Stimulated activated CD4-positive, alpha-beta T cell treated with anti-CD3 and anti-CD28 coated beads, TNF-alpha, amount 100 ng/mL, for 1 hour (primary cell): ENCODE data around the gene DSG2.

Source experiments
- DNase-seq, 3 donors: peaks; one replicate each; pipeline ENCODE4 v3.0.0-alpha.2; 2020; ENCODE audit warnings: low read depth in 3 of 3, low spot score in 1 of 3

The DSG2 gene

DNA sequence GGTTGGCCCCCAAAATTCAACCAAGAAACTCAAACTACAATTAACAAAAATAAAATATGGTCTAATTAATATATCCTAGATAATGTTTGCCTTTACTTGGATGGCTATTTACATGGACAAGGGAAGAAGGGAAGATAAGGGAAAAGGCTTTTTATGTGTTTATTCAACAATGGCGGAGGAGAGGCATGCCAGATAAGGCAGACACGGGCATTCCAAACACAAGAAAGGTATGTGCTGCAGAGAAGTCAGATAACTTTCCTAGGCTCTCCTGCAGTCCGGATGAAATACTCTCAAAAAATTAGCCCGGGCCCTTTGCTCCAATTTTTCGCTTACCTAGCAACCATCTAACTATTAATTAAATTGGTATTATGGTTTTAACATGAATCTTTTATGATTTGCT, 88.6 kb downstream of the DSG2 start:
- DNase-seq, result no peak

DNA sequence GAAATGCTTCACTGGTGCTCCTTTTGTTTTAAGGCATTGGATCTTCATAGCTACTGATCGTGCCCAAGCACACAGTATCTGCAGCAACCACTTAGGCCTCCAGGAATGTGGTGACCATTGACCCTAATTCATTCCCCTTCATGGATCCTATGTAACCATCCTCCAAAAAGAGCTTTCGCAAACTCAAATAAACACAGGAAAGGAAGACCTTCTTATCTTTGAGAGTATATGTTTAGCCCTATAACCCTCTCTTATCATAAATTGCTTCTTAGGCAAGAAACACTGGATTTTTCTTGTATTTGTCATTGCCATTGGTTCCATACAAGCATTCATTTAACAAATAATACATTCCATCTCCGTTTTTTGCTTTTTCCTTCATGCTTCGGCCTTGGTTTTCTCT, 89.6 kb downstream of the DSG2 start:
- no peak for DNase-seq

DNA sequence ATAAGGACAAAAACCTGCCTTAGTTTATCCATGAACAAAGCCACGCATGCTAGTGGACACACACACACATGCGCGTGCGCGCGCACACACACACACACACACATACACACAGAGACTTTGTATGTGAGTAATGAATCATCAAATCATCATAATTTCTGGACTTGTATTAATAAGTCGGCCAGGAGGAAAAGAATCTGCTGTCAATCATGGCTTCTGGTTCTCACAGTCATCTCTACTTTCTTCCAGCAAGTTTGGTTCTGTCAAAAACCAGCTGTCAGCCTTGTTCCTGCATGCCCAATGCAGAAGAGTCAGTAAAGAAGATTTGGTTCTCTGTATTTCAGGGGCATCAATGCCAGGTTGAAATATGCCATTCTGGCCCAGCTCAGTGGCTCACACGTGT, 92.6 kb downstream of the DSG2 start:
- no peak for DNase-seq

DNA sequence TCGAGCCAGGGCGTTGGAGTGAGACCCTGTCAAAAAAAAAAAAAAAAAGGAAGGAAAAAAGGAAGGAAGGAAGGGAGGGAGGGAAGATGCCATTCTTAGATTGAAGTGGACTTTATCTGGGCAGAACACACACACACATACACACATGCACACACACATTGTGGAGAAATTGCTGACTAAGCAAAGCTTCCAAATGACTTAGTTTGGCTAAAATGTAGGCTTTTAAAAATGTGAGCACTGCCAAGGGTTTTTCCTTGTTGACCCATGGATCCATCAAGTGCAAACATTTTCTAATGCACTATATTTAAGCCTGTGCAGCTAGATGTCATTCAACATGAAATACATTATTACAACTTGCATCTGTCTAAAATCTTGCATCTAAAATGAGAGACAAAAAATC, 93.1 kb downstream of the DSG2 start:
- no peak for DNase-seq

DNA sequence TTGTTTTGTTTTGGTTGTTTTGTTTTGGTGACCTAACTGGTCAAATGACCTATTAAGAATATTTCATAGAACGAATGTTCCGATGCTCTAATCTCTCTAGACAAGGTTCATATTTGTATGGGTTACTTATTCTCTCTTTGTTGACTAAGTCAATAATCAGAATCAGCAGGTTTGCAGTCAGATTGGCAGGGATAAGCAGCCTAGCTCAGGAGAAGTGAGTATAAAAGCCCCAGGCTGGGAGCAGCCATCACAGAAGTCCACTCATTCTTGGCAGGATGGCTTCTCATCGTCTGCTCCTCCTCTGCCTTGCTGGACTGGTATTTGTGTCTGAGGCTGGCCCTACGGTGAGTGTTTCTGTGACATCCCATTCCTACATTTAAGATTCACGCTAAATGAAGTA, 93.7 kb downstream of the DSG2 start, which contains the start of gene TTR:
Gene TTR, plus strand, starts transcription at position 250 of the 400 bp plus-strand sequence. Its CDS starts 26 bp downstream, at position 276.
- DNase-seq, result no peak

DNA sequence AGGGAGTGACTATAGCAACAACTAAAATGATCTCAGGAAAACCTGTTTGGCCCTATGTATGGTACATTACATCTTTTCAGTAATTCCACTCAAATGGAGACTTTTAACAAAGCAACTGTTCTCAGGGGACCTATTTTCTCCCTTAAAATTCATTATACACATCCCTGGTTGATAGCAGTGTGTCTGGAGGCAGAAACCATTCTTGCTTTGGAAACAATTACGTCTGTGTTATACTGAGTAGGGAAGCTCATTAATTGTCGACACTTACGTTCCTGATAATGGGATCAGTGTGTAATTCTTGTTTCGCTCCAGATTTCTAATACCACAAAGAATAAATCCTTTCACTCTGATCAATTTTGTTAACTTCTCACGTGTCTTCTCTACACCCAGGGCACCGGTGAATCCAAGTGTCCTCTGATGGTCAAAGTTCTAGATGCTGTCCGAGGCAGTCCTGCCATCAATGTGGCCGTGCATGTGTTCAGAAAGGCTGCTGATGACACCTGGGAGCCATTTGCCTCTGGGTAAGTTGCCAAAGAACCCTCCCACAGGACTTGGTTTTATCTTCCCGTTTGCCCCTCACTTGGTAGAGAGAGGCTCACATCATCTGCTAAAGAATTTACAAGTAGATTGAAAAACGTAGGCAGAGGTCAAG, 94.7 kb downstream of the DSG2 start:
- DNase-seq, result no peak

DNA sequence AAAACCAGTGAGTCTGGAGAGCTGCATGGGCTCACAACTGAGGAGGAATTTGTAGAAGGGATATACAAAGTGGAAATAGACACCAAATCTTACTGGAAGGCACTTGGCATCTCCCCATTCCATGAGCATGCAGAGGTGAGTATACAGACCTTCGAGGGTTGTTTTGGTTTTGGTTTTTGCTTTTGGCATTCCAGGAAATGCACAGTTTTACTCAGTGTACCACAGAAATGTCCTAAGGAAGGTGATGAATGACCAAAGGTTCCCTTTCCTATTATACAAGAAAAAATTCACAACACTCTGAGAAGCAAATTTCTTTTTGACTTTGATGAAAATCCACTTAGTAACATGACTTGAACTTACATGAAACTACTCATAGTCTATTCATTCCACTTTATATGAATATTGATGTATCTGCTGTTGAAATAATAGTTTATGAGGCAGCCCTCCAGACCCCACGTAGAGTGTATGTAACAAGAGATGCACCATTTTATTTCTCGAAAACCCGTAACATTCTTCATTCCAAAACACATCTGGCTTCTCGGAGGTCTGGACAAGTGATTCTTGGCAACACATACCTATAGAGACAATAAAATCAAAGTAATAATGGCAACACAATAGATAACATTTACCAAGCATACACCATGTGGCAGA, 97.3 kb downstream of the DSG2 start:
- DNase-seq, result no peak

DNA sequence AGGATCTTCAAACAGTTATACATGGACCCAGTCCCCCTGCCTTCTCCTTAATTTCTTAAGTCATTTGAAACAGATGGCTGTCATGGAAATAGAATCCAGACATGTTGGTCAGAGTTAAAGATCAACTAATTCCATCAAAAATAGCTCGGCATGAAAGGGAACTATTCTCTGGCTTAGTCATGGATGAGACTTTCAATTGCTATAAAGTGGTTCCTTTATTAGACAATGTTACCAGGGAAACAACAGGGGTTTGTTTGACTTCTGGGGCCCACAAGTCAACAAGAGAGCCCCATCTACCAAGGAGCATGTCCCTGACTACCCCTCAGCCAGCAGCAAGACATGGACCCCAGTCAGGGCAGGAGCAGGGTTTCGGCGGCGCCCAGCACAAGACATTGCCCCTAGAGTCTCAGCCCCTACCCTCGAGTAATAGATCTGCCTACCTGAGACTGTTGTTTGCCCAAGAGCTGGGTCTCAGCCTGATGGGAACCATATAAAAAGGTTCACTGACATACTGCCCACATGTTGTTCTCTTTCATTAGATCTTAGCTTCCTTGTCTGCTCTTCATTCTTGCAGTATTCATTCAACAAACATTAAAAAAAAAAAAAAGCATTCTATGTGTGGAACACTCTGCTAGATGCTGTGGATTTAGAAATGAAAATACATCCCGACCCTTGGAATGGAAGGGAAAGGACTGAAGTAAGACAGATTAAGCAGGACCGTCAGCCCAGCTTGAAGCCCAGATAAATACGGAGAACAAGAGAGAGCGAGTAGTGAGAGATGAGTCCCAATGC, 98.3 kb downstream of the DSG2 start:
- no peak for DNase-seq

DNA sequence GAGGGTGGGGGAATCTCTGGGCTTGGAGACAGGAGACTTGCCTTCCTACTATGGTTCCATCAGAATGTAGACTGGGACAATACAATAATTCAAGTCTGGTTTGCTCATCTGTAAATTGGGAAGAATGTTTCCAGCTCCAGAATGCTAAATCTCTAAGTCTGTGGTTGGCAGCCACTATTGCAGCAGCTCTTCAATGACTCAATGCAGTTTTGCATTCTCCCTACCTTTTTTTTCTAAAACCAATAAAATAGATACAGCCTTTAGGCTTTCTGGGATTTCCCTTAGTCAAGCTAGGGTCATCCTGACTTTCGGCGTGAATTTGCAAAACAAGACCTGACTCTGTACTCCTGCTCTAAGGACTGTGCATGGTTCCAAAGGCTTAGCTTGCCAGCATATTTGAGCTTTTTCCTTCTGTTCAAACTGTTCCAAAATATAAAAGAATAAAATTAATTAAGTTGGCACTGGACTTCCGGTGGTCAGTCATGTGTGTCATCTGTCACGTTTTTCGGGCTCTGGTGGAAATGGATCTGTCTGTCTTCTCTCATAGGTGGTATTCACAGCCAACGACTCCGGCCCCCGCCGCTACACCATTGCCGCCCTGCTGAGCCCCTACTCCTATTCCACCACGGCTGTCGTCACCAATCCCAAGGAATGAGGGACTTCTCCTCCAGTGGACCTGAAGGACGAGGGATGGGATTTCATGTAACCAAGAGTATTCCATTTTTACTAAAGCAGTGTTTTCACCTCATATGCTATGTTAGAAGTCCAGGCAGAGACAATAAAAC, 100.2 kb downstream of the DSG2 start:
- DNase-seq, result no peak
